Measurements from ENCODE around the gene VPS37C.
"Not testable (repeated sequence)": the region's sequence is repeated elsewhere in the genome, so short reads cannot be mapped to it uniquely, and the experiment has no call there.

DNA sequence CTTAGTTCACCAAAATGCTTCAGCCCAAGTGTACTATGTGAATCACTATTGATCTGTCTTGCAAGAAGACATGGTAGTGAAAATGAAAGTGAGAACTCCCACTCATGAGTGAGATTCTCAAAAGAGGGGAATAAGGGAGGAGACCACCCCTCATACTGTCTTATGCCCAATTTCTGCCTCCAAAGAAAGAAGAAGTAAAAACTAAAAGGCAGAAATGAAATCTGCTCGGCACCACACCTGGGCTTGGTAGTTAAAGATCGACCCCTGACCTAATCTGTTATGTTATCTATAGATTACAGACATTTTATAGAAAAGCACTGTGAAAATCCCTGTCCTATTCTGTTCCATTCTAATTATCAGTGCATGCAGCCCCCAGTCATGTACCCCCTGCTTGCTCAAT is 63.0 kb downstream of the VPS37C start:
- TF ChIP-seq, protein P1, sequence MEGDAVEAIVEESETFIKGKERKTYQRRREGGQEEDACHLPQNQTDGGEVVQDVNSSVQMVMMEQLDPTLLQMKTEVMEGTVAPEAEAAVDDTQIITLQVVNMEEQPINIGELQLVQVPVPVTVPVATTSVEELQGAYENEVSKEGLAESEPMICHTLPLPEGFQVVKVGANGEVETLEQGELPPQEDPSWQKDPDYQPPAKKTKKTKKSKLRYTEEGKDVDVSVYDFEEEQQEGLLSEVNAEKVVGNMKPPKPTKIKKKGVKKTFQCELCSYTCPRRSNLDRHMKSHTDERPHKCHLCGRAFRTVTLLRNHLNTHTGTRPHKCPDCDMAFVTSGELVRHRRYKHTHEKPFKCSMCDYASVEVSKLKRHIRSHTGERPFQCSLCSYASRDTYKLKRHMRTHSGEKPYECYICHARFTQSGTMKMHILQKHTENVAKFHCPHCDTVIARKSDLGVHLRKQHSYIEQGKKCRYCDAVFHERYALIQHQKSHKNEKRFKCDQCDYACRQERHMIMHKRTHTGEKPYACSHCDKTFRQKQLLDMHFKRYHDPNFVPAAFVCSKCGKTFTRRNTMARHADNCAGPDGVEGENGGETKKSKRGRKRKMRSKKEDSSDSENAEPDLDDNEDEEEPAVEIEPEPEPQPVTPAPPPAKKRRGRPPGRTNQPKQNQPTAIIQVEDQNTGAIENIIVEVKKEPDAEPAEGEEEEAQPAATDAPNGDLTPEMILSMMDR (IDR thresholded peaks at IDR 0.05) = not testable (repeated sequence)
- not testable (repeated sequence) for TF ChIP-seq ZFX (IDR thresholded peaks at IDR 0.05; ENCODE audit: borderline replicate concordance)

Data from 22Rv1 (cell line).